ENCODE data around the gene KRTAP12-3.

DNA sequence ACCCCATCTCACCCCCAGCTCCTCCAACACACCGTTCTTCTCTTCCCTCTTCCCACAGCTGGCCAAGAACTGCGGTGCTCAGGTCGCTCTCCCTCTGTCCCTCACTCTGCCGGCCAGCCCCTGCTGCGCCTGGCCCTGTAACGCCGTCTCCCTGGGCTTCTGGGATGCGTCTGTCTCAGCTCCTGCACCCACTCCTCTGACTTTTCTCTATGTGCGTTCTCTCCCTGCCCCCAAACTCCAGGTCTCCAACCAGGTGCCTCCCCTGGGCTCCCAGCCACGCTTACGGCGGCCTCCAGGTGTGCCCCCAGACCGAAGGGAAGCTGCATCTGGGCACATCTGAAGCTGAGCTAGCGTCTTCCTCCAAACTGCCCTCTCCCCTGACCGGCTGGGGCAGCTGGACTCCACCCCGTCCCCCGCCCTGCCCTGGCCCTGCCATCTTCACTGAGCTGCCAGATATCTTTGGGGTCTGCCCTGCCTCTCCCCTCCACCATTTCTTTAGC is 41.8 kb downstream of the KRTAP12-3 start:
- TF ChIP-seq CTCF (IDR thresholded peaks at IDR 0.05) (no peak), POLR2A (IDR thresholded peaks at IDR 0.05) (no peak)
